ENCODE measurements around the gene VASP. TPM values are rescaled to one million over a fixed set of nuclear protein-coding genes. Genes with fewer than 3 reads are reported as not detected.

Gene VASP
- total and polyA plus RNA-seq, 2 of the 13 experiments (the other 11 are each of a cell fraction or from before 2014, with no cell fraction given) = 41.8 to 67.1 TPM

GRCh38 chr19:45469132-45469944, 37.9 kb upstream of the VASP start (continued):
- TF ChIP-seq ZNF574 (CRISPR knock-in tag; IDR thresholded peaks at IDR 0.05) (peak; percentile 76; the same call in 1 of the 2 replicates), E2F5 (CRISPR knock-in tag; conservative IDR thresholded peaks at IDR 0.05) (no peak), MLLT10 (CRISPR knock-in tag; IDR thresholded peaks at IDR 0.05) (no peak), ARNTL (CRISPR knock-in tag; IDR thresholded peaks at IDR 0.05) (0 out of 2 replicates have a peak, but pooled peaks have one; percentile 50), ZBTB3 (CRISPR knock-in tag; IDR thresholded peaks at IDR 0.05; ENCODE audit: borderline replicate concordance, low read depth) (0 out of 2 replicates have a peak, but pooled peaks have one; percentile 38), MYPOP (CRISPR knock-in tag; IDR thresholded peaks at IDR 0.05) (0 out of 2 replicates have a peak, but pooled peaks have one; percentile 60), ZNF557 (CRISPR knock-in tag; IDR thresholded peaks at IDR 0.05) (no peak), SYNCRIP (IDR thresholded peaks at IDR 0.05; ENCODE audit: insufficient read depth, low read depth, low read length) (no peak), NCOA1 (CRISPR knock-in tag; IDR thresholded peaks at IDR 0.05) (no peak), CBX5 (CRISPR knock-in tag; IDR thresholded peaks at IDR 0.05; ENCODE audit: borderline replicate concordance) (peak; percentile 13; the same call in 1 of the 2 replicates), SMAD1 (CRISPR knock-in tag; IDR thresholded peaks at IDR 0.05; ENCODE audit: borderline replicate concordance, low read depth) (no peak), FOXA3 (CRISPR knock-in tag; IDR thresholded peaks at IDR 0.05) (peak; percentile 40; the same call in 1 of the 2 replicates), RFXANK (CRISPR knock-in tag; IDR thresholded peaks at IDR 0.05) (no peak), ZNF879 (CRISPR knock-in tag; IDR thresholded peaks at IDR 0.05) (no peak), ZNF570 (CRISPR knock-in tag; IDR thresholded peaks at IDR 0.05; ENCODE audit: borderline replicate concordance) (no peak), DNMT1 (CRISPR knock-in tag; IDR thresholded peaks at IDR 0.05) (no peak), MNT (IDR thresholded peaks at IDR 0.05) (peak; percentile 73), ZNF883 (CRISPR knock-in tag; IDR thresholded peaks at IDR 0.05; ENCODE audit: not compliant biosample characterization) (peak; percentile 44), CSRNP2 (CRISPR knock-in tag; conservative IDR thresholded peaks at IDR 0.05; ENCODE audit: low read depth) (no peak), BCL6 (CRISPR knock-in tag; IDR thresholded peaks at IDR 0.05) (peak; percentile 23; the same call in 1 of the 2 replicates), RAD21 (CRISPR knock-in tag; IDR thresholded peaks at IDR 0.05) (0 out of 2 replicates have a peak, but pooled peaks have one; percentile 13)
